K562 (cell line): ENCODE measurements around the gene BAG1. TPM values are rescaled to one million over a fixed set of nuclear protein-coding genes. Genes with fewer than 3 reads are reported as not detected.

Experiments used
- ATAC-seq: fragments of 200-7000 bp; cut with Tn5 transposase; 3 replicates; pipeline ENCODE4 v1.9.1; 2020; ENCODE audit warnings: moderate library complexity
- BruUV-seq: library from RNA; stranded (reverse); fragments of 400-500 nt; replicated peaks from 2 replicates; lab custom pipeline; 2021; lab: Mats Ljungman, UMichigan
- CTCF ChIA-PET: fragments of 300-600 bp; formaldehyde crosslinking; extraction: SDS; loops from one replicate; lab custom pipeline; 2021; ENCODE audit warnings: low intra/inter-chr PET ratio; lab: Yijun Ruan, JAX
- POLR2A ChIA-PET: fragments of 300-600, 350-650 bp; sonication (Branson Sonifier 250); formaldehyde crosslinking; extraction: SDS; loops from one replicate; lab custom pipeline; 2021; ENCODE audit warnings: antibody characterized with exemption, inconsistent platforms; lab: Yijun Ruan, JAX
- DNase-seq, 4 experiments: peaks; one replicate each; pipeline versions ENCODE4 v3.0.0 to v3.0.0-alpha.2; 2011 to 2018; ENCODE audit warnings: low spot score in 3 of 4, mixed read lengths in 3 of 4; ENCODE audit errors: extremely low read depth in 1 of 4
- FAIRE-seq: peaks from 2 replicates; lab custom pipeline; 2011; peaks lifted over from hg19 to GRCh38; lab: Jason Lieb, UNC
- H2AFZ ChIP-seq: 2 replicates; pipeline ENCODE4 v1.6.0; 2011; ENCODE audit warnings: low read depth, low read length, control low read depth, inconsistent platforms
- H3K27ac ChIP-seq: fragments of 200-600 bp; 3 replicates; pipeline ENCODE4 v1.8.0; 2011; ENCODE audit warnings: low read depth, mild to moderate bottlenecking, control low read depth, inconsistent platforms, low read length, moderate library complexity, mixed read lengths; ENCODE audit errors: extremely low read depth
- H3K27me3 ChIP-seq, 2 experiments: fragments of 300-600 bp in 1 of 2; 2 replicates in 1 of 2; 3 replicates in 1 of 2; pipeline versions ENCODE4 v1.6.0 to v1.8.0; 2011; ENCODE audit warnings: inconsistent platforms in 2 of 2, low read length in 2 of 2, mild to moderate bottlenecking in 1 of 2, mixed read lengths in 1 of 2, moderate library complexity in 1 of 2; ENCODE audit not compliant: control insufficient read depth in 2 of 2, insufficient read depth in 2 of 2
- H3K36me3 ChIP-seq: fragments of 300-600 bp; 3 replicates; pipeline ENCODE4 v1.8.0; 2011; ENCODE audit warnings: mild to moderate bottlenecking, low read length, inconsistent platforms; ENCODE audit not compliant: control insufficient read depth, insufficient read depth
- H3K4me1 ChIP-seq, 2 experiments: fragments of 200-600 bp in 1 of 2; replicated peaks in 1 of 2; 2 replicates in 1 of 2; 3 replicates in 1 of 2; pipeline versions ENCODE4 v1.5.1 to v1.8.0; 2011; ENCODE audit warnings: inconsistent platforms in 2 of 2, low read length in 2 of 2, mild to moderate bottlenecking in 1 of 2, mixed read lengths in 1 of 2, moderate library complexity in 1 of 2; ENCODE audit not compliant: control insufficient read depth in 2 of 2, insufficient read depth in 2 of 2
- H3K4me2 ChIP-seq: 2 replicates; pipeline ENCODE4 v1.6.1; 2011; ENCODE audit warnings: low read length, control low read depth, inconsistent platforms, mixed read lengths; ENCODE audit not compliant: insufficient read depth
- H3K4me3 ChIP-seq: fragments of 200-600 bp; sonication (generic), shearing (Covaris generic); 2 replicates; pipeline ENCODE4 v1.5.1; 2016; ENCODE audit warnings: control low read depth, inconsistent platforms
- H3K79me2 ChIP-seq: fragments of 200-600 bp; 3 replicates; pipeline ENCODE4 v1.8.0; 2011; ENCODE audit warnings: low read length, inconsistent platforms; ENCODE audit not compliant: control insufficient read depth, insufficient read depth
- H3K9ac ChIP-seq, 2 experiments: 2 replicates each; pipeline versions ENCODE4 v1.6.0 to v1.6.1; 2011; ENCODE audit warnings: low read depth in 2 of 2, low read length in 2 of 2, control low read depth in 1 of 2, inconsistent platforms in 1 of 2, mild to moderate bottlenecking in 1 of 2, mixed read lengths in 1 of 2; ENCODE audit not compliant: insufficient read depth in 1 of 2
- H3K9me1 ChIP-seq: one replicate; pipeline ENCODE4 v1.6.0; 2011; ENCODE audit warnings: inconsistent platforms, mild to moderate bottlenecking, low read length, moderate library complexity; ENCODE audit not compliant: control insufficient read depth, insufficient read depth
- H3K9me3 ChIP-seq: replicated peaks from 2 replicates; pipeline ENCODE4 v1.5.1; 2011; ENCODE audit warnings: low read depth, low read length, inconsistent platforms; ENCODE audit not compliant: control insufficient read depth, insufficient read depth
- H4K20me1 ChIP-seq: replicated peaks from 2 replicates; pipeline ENCODE4 v1.6.1; 2011; ENCODE audit warnings: low read length, inconsistent platforms, mixed read lengths; ENCODE audit not compliant: control insufficient read depth, insufficient read depth
- BACH1 ChIP-seq: fragments of 200-800 bp; sonication (Bioruptor generic); IDR thresholded peaks from 2 replicates; pipeline ENCODE4 v1.6.1; 2016; ENCODE audit warnings: missing genetic modification characterization, missing compliant biosample characterization
- WGBS: fragments of 100-300 bp; shearing (Covaris generic); methylation state at CpG from one replicate; pipeline ENCODE4 v1.1.6; 2016; ENCODE audit warnings: low coverage, mixed read lengths; ENCODE audit not compliant: insufficient coverage; ENCODE audit errors: missing lambda C conversion rate; 5-methylcytosine and 5-hydroxymethylcytosine counted together
- in situ Hi-C: fragments of 300-500 bp; cut with MboI; formaldehyde crosslinking; loops from 4 replicates; pipeline ENCODE4 v1.15.0; 2018; ENCODE audit warnings: inconsistent platforms, mixed read lengths
- intact Hi-C: fragments of 100-400 bp; cut with micrococcal nuclease; formaldehyde crosslinking; loops from 2 replicates; pipeline ENCODE4 v1.14.2; 2022
- polyA plus RNA-seq, 8 experiments: library from polyadenylated mRNA; depleted of rRNA in 4 of 8; stranded (reverse) in 5 of 8; unstranded in 3 of 8; fragments of >200 nt; fragmentation: Nextera tagmentation in 2 of 8; fragmentation: Illumina TruSeq in 1 of 8; extraction: Ambion mirVana in 2 of 8; extraction: Trizol in 1 of 8; gene quantifications; 2 replicates each; pipeline versions ENCODE4 v1.2.1 to v1.2.3, GENCODE V29; 2011 to 2014; ENCODE audit warnings: inconsistent platforms in 1 of 8, missing spikeins in 1 of 8
- total RNA-seq, 7 experiments: library from RNA; depleted of rRNA in 6 of 7; stranded (reverse); fragments of >200 nt in 6 of 7; fragmentation: Illumina TruSeq in 2 of 7; extraction: Trizol in 2 of 7; gene quantifications; 2 replicates each; pipeline versions ENCODE4 v1.2.1 to v1.2.3, GENCODE V29; 2011 to 2021; ENCODE audit warnings: low replicate concordance in 1 of 7
- TF ChIP-seq, protein P1 (sequence below), 2 experiments: IDR thresholded peaks; 2 replicates each; pipeline ENCODE4 v1.6.1; 2011; ENCODE audit warnings: borderline replicate concordance in 1 of 2, control low read depth in 1 of 2, low read depth in 1 of 2, low read length in 1 of 2, mild to moderate bottlenecking in 1 of 2, mixed read lengths in 1 of 2, moderate library complexity in 1 of 2; ENCODE audit not compliant: insufficient read depth in 1 of 2, insufficient read length in 1 of 2, poor library complexity in 1 of 2, severe bottlenecking in 1 of 2; ENCODE audit errors: extremely low read depth in 1 of 2

The BAG1 gene
- total and polyA plus RNA-seq, 9 of the 15 experiments (the other 6 are each of a cell fraction or from before 2014, with no cell fraction given) = 9.7 to 106 (median 56.9) TPM

DNA sequence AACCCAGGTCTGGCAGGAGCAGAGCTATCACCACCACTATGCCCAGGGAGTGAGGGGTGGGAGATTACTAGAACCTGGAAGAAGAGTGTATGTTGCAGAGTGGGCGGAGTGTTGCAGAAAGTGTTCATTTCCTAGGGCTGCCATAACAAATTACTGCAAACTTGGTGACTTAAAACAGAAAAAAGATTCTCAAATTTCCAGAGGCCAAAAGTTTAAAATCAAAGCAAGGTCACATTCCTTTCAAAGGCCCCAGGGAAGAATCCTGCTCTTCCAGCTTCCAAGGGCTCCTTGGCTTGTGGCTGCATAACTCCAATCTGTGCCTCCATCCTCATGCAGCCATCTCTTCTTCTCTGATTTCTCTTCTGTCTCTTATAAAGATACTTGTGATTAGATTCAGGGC is 55.1 kb downstream of the BAG1 start:
- ATAC-seq = no peak
- Histone ChIP-seq H3K9ac (no peak overlapping the region), H3K27me3 (no peaks in the 10 kb centered on the region; a peak in 1 of 5 replicates), H3K4me2 (no peak overlapping the region), H3K9me1 (no peaks in the 10 kb centered on the region), H3K4me3 (no peak overlapping the region), H2AFZ (no peak overlapping the region), H3K27ac (no peak overlapping the region), H3K36me3 (no peaks in the 10 kb centered on the region), H3K4me1 (no peaks in the 10 kb centered on the region; a peak in 1 of 5 replicates), H4K20me1 (no peaks in the 10 kb centered on the region), H3K79me2 (no peaks in the 10 kb centered on the region), H3K9me3 (no peaks in the 10 kb centered on the region)
- no TSS peak for BruUV-seq
- ChIA-PET POLR2A (interaction anchor here (1.0 kb wide), 1 partner anchor 257 kb away, joined by 3 read pairs; no protein-coding TSS in a partner anchor), CTCF (no interaction called here)
- intact Hi-C loops = no loop called here
- no peak for TF ChIP-seq BACH1 (tag)
- TF ChIP-seq, protein P1, sequence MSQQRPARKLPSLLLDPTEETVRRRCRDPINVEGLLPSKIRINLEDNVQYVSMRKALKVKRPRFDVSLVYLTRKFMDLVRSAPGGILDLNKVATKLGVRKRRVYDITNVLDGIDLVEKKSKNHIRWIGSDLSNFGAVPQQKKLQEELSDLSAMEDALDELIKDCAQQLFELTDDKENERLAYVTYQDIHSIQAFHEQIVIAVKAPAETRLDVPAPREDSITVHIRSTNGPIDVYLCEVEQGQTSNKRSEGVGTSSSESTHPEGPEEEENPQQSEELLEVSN (IDR thresholded peaks at IDR 0.05; ENCODE audit: borderline replicate concordance in 1 of 2, extremely low read depth in 1 of 2, insufficient read depth in 1 of 2, insufficient read length in 1 of 2, low read depth in 1 of 2, low read length in 1 of 2, poor library complexity in 1 of 2, severe bottlenecking in 1 of 2) = no peak
- 0% methylated on average over 1 of the region's 1 CpG for WGBS
- no peak for DNase-seq
- in situ Hi-C loops = no loop called here
- no peak for FAIRE-seq
